GM12872 (cell line): ENCODE measurements around the gene MARCHF4.

Experiments
- TF ChIP-seq, protein P1 (sequence below): IDR thresholded peaks from 3 replicates; pipeline ENCODE4 v1.5.1; 2011; ENCODE audit warnings: low read depth, mild to moderate bottlenecking, low read length, moderate library complexity; ENCODE audit not compliant: insufficient read depth

MARCHF4 gene, protein sequence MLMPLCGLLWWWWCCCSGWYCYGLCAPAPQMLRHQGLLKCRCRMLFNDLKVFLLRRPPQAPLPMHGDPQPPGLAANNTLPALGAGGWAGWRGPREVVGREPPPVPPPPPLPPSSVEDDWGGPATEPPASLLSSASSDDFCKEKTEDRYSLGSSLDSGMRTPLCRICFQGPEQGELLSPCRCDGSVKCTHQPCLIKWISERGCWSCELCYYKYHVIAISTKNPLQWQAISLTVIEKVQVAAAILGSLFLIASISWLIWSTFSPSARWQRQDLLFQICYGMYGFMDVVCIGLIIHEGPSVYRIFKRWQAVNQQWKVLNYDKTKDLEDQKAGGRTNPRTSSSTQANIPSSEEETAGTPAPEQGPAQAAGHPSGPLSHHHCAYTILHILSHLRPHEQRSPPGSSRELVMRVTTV

DNA sequence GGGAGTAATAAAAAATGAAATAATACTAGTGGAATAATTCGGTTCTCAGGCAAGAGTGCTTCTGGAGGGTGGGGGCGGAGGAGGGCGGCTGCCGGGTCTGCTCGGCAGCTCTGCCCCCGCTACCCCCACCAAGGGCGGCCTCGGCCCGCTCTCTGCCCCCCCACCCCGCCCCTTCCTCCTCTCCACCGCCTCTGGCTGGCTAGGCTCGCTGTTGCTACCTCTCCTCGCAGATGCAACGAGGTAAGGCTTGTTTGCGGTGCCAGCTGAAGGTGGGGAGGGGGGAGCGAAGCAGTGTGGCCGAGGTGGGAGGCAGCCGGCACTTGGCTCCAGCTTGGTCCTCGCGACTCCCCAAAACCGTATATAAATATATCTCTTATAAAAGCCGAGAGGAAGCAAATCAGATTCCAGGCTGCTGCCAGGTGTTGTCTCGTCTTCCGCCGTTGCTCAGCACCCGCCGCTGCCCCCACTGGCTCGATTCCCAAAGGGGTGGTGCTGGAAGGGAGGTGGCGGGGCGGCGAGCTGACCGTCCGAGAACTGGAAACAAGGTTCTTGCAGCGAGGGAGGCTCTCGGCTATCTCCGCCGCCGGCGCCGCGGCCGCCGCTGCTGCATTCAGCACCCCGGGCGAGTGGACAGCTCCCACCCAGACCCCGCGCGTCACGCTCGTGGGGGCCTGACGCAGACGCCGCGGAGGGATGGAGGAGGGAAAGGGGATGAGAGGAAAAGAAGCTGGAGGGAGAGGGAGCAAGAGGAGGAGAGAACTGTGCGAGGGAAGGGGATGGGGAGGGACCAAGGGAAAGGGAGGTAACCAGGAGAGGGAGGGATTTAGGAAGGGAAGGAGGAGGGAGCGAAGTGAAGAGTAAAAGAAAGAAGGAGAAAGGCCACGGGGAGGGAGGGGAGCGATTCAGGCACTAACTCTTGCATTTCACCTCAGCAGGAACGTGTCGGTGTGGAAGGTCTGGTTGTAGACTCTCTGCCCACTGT, at the start of gene MARCHF4:
TSS of gene MARCHF4 (minus strand) at position 763 of the 982 bp plus-strand sequence. CDS start 2,223 bp downstream, outside the sequence.
- TF ChIP-seq, protein P1, sequence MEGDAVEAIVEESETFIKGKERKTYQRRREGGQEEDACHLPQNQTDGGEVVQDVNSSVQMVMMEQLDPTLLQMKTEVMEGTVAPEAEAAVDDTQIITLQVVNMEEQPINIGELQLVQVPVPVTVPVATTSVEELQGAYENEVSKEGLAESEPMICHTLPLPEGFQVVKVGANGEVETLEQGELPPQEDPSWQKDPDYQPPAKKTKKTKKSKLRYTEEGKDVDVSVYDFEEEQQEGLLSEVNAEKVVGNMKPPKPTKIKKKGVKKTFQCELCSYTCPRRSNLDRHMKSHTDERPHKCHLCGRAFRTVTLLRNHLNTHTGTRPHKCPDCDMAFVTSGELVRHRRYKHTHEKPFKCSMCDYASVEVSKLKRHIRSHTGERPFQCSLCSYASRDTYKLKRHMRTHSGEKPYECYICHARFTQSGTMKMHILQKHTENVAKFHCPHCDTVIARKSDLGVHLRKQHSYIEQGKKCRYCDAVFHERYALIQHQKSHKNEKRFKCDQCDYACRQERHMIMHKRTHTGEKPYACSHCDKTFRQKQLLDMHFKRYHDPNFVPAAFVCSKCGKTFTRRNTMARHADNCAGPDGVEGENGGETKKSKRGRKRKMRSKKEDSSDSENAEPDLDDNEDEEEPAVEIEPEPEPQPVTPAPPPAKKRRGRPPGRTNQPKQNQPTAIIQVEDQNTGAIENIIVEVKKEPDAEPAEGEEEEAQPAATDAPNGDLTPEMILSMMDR: no peak

DNA sequence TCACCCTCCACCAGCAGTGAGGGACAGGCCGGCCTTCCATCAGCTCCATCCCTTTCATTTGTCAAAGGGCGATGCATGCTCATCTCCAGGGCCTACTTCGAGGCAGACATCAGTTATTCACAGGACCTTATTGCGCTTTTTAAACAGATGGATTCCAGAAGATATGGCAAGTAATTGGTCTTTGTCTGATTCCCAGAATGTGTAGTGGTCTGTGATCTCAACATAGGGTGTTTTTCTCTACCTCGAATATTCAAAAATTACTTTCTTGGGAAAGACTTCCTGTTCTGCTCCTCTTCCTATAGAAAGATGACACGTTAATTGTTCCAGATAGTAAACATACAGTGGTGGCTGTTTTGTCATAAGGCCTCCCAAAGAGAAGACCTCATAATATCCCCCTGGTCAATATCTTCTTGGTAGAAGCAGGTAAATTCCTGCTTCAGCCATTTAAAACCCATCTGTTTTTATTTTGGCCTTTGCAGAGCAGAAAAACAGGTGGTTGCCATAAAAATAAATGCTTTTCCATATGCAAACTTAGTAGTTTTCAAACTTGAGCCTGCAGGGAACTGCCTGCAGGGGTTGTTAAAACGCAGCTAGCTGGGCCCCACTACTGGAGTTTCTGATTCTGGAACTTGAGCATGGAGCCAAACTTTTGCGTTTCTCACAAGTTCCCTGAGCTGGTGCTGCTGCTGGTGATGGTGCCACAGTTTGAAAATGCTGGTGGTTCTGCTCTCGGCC, 48.3 kb upstream of the MARCHF4 start:
- TF ChIP-seq, protein P1: no peak

DNA sequence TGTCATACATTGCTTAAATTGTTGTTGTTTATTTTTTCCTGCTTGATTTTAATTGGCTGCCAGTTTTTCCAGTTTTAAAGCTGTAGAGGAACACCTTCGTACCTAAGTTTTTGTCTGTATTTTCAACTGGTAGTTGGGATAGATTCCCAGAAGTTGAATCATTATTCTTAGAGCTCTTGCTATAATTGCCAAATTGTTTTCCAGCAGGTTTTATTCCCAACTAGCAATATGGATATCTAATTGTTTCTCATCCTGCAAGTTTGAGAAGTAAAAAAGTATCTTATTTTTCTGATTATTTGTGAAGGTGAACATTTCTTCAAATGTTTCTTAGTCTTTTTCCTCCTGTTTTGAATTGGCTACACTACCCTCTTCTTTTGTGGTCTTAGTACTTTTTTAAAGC, 46.7 kb upstream of the MARCHF4 start:
- TF ChIP-seq, protein P1: no peak

DNA sequence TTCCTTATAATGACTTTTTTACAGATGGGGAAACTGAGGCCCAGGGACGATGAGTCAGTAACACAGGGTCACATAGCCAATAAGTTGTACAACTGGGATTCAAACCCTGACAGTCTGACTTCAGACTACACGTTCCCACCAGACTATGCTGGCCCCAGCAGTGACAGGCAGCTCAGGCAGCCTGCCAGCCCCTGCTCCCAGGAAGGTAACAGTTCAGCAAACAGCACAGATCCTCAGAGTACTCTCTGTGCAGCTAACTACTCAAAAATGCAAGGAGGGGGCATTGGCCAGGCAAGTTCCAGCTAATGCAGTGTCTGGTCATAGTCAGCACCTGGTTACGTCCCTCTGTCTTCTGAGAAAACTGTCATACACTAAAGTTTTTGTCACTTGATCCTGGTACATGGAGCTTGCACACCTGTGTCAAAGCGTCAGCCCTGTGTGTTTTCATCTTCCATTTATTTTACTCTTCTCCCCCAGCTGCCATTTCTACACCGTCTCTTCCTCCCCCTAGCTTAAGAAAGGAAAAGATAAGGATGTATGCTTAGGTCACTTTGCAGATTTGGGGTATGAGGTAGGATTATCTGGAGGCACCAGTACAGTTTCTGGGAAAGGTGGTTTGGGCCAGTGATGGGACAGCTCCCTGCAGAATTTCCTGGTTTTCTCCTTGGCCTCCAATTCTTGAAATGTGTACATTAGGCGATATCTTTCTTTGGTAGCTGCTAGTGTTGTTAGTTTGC, 44.5 kb upstream of the MARCHF4 start:
- TF ChIP-seq, protein P1: no peak

DNA sequence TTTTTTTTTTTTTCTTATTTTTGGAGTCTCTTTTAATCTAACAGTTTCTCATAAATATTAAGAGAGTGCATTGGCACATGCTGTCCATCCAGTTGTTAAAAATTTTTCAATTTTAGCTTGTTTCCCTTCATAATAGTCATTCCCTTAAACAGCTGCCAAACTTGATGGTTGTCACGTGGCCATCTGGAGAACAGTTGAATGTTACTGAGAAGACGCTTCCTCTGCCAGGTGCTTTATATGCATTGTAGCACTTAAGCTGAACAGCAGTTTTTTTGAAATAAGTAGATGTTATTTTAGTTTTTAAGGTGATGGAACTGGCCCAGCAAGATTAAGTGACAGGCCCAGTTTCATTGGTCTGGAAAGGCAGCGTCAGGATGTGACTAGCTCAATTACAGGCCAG, 43.3 kb upstream of the MARCHF4 start:
- TF ChIP-seq, protein P1: no peak

DNA sequence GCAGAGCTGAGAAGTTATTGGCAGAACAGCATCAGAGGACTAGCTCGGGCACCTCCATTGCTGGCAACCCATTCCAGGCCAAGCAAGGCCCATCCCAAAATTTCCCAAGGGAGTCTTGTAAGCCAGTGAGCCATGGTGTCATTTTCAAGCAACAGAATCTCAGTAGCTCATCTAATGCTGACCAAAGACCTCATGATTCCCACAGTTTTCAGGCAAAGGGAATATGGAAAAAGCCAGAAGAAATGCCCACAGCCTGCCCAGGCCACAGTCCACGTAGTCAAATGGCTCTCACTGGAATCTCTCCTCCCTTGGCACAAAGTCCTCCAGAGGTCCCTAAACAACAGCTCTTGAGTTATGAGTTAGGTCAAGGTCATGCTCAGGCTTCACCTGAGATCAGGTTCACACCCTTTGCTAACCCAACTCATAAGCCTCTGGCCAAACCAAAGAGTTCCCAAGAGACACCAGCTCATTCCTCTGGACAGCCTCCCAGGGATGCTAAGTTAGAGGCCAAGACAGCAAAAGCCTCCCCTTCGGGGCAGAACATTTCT, 42.6 kb upstream of the MARCHF4 start:
- TF ChIP-seq, protein P1: no peak
